Stimulated activated CD4-positive, alpha-beta T cell treated with anti-CD3 and anti-CD28 coated beads, Interleukin-12 subunit alpha, Interleukin-12 subunit beta, amount 100 ng/mL, for 24 hours (primary cell): Measurements from ENCODE around the gene CHAC1.

Source experiments
- DNase-seq, 2 experiments: peaks; one replicate each; pipeline ENCODE4 v3.0.0-alpha.2; 2020; ENCODE audit warnings: low read depth in 2 of 2

The CHAC1 gene

GRCh38 chr15:40985541-40986330, 32.5 kb downstream of the CHAC1 start:
- no peak for DNase-seq

GRCh38 chr15:40986820-40987219, 33.5 kb downstream of the CHAC1 start:
- no peak for DNase-seq

GRCh38 chr15:40988156-40988555, 34.9 kb downstream of the CHAC1 start:
- DNase-seq, result no peak

- no peak for DNase-seq
Measured at GRCh38 chr15:40990080-40990479, 36.8 kb downstream of the CHAC1 start.

- no peak for DNase-seq
Measured at GRCh38 chr15:40990789-40991188, 37.5 kb downstream of the CHAC1 start.

GRCh38 chr15:40991355-40991754, 38.1 kb downstream of the CHAC1 start:
- DNase-seq, result no peak

GRCh38 chr15:40992241-40992741, 39.0 kb downstream of the CHAC1 start:
- DNase-seq, result no peak

GRCh38 chr15:40992825-40993224, 39.6 kb downstream of the CHAC1 start:
- no peak for DNase-seq

GRCh38 chr15:40995656-40996055, 42.4 kb downstream of the CHAC1 start:
- DNase-seq, result no peak

- DNase-seq, result no peak
Measured at GRCh38 chr15:40999190-40999589, 45.9 kb downstream of the CHAC1 start.

- no peak for DNase-seq
Measured at GRCh38 chr15:41001524-41002214, 48.4 kb downstream of the CHAC1 start.

GRCh38 chr15:41004490-41004889, 51.2 kb downstream of the CHAC1 start:
- DNase-seq, result no peak
